ENCODE data around the gene PSMD13.

- TF ChIP-seq POLR2AphosphoS5 (IDR thresholded peaks at IDR 0.05; ENCODE audit: low read depth, low read length) (no peak), POLR2A (IDR thresholded peaks at IDR 0.05; ENCODE audit: low read depth, low read length) (no peak)
Measured at GRCh38 chr11:285894-286220, 49.1 kb downstream of the PSMD13 start.

Measured in GM12892 (cell line).